Activated CD8-positive, alpha-beta memory T cell treated with anti-CD3 and anti-CD28 coated beads, Interleukin-2, amount 50 U/mL, for 48 hours (primary cell): Measurements from ENCODE around the gene CNTNAP2.

Experiments used
- DNase-seq: peaks from one replicate; pipeline ENCODE4 v3.0.0-alpha.2; 2020

Gene CNTNAP2

GRCh38 chr7:147810269-147810668 is 1693.7 kb downstream of the CNTNAP2 start:
- DNase-seq, result no peak

GRCh38 chr7:147811923-147812322 is 1695.3 kb downstream of the CNTNAP2 start:
- no peak for DNase-seq

- no peak for DNase-seq
Observed at GRCh38 chr7:147813316-147813715, 1696.7 kb downstream of the CNTNAP2 start.

- no peak for DNase-seq
Observed at GRCh38 chr7:147818317-147818716, 1701.7 kb downstream of the CNTNAP2 start.

GRCh38 chr7:147824671-147825070 is 1708.1 kb downstream of the CNTNAP2 start:
- DNase-seq, result no peak

GRCh38 chr7:147829016-147829415 is 1712.4 kb downstream of the CNTNAP2 start:
- no peak for DNase-seq

- no peak for DNase-seq
Observed at GRCh38 chr7:147833557-147833956, 1717.0 kb downstream of the CNTNAP2 start.

GRCh38 chr7:147833970-147834369 is 1717.4 kb downstream of the CNTNAP2 start:
- no peak for DNase-seq

GRCh38 chr7:147852833-147853232 is 1736.2 kb downstream of the CNTNAP2 start:
- no peak for DNase-seq

GRCh38 chr7:147857152-147858140 is 1740.8 kb downstream of the CNTNAP2 start:
- no peak for DNase-seq

GRCh38 chr7:147858421-147858820 is 1741.8 kb downstream of the CNTNAP2 start:
- DNase-seq, result no peak

- DNase-seq, result no peak
Observed at GRCh38 chr7:147859033-147859432, 1742.4 kb downstream of the CNTNAP2 start.

- no peak for DNase-seq
Observed at GRCh38 chr7:147859486-147859885, 1742.9 kb downstream of the CNTNAP2 start.

GRCh38 chr7:147861058-147861716 is 1744.6 kb downstream of the CNTNAP2 start:
- DNase-seq, result no peak

- no peak for DNase-seq
Observed at GRCh38 chr7:147861945-147862344, 1745.3 kb downstream of the CNTNAP2 start.

GRCh38 chr7:147869456-147869855 is 1752.9 kb downstream of the CNTNAP2 start:
- DNase-seq, result no peak

GRCh38 chr7:147878912-147879661 is 1762.5 kb downstream of the CNTNAP2 start:
- no peak for DNase-seq

GRCh38 chr7:147885869-147886268 is 1769.3 kb downstream of the CNTNAP2 start:
- DNase-seq, result no peak

- DNase-seq, result no peak
Observed at GRCh38 chr7:147894271-147894670, 1777.7 kb downstream of the CNTNAP2 start.

GRCh38 chr7:147896121-147896520 is 1779.5 kb downstream of the CNTNAP2 start:
- DNase-seq, result no peak

GRCh38 chr7:147903536-147904218 is 1787.1 kb downstream of the CNTNAP2 start:
- DNase-seq, result no peak

GRCh38 chr7:147904219-147904576 is 1787.6 kb downstream of the CNTNAP2 start:
- DNase-seq, result no peak
